Uterus (tissue), 4 donors: ENCODE measurements around the gene DOK3. TPM values are rescaled to one million over a fixed set of nuclear protein-coding genes. Genes with fewer than 3 reads are reported as not detected.

ENCODE experiments used
- DNase-seq, 2 donors: peaks; one replicate each; pipeline ENCODE4 v3.0.0-alpha.2; 2019 to 2020
- H3K27ac ChIP-seq, 2 donors: fragments of 200-600 bp; sonication (generic); 1 replicate in 1 of 2; 2 replicates in 1 of 2; pipeline ENCODE4 v1.5.1; 2016 to 2018
- H3K27me3 ChIP-seq, 2 donors: fragments of 200-600 bp; sonication (generic); one replicate each; pipeline ENCODE4 v1.5.1; 2018 to 2019; ENCODE audit warnings: control low read depth in 1 of 2
- H3K36me3 ChIP-seq, 2 donors: fragments of 200-600 bp; sonication (generic); one replicate each; pipeline ENCODE4 v1.5.1; 2019; ENCODE audit warnings: control low read depth in 1 of 2
- H3K4me1 ChIP-seq, 2 donors: fragments of 200-600 bp; sonication (generic); one replicate each; pipeline ENCODE4 v1.5.1; 2018 to 2019; ENCODE audit warnings: control low read depth in 1 of 2
- H3K4me3 ChIP-seq, 2 donors: fragments of 200-600 bp; sonication (generic); 1 replicate in 1 of 2; 2 replicates in 1 of 2; pipeline ENCODE4 v1.5.1; 2018 to 2019; ENCODE audit warnings: mild to moderate bottlenecking in 1 of 2
- H3K9me3 ChIP-seq, 2 donors: fragments of 200-600 bp; sonication (generic); one replicate each; pipeline ENCODE4 v1.5.1; 2019; ENCODE audit warnings: control low read depth in 1 of 2
- CTCF ChIP-seq, 4 experiments: fragments of 200-600 bp in 2 of 4; fragments of 450-650 bp in 2 of 4; sonication (generic) in 2 of 4; IDR thresholded peaks; one replicate each; pipeline ENCODE4 v1.5.1; 2016 to 2019; ENCODE audit warnings: antibody characterized with exemption in 4 of 4, mild to moderate bottlenecking in 2 of 4, moderate library complexity in 1 of 4
- POLR2A ChIP-seq, 2 donors: fragments of 450-650 bp; IDR thresholded peaks; one replicate each; pipeline ENCODE4 v1.6.1; 2016; ENCODE audit warnings: antibody characterized with exemption in 2 of 2, mild to moderate bottlenecking in 1 of 2, moderate library complexity in 1 of 2
- intact Hi-C: fragments of 100-400 bp; cut with DNase I; formaldehyde crosslinking; loops from one replicate; pipeline ENCODE4 v1.15.1; 2023; ENCODE audit warnings: low total_unique reads
- total RNA-seq, 4 donors: library from RNA; depleted of rRNA in 3 of 4; stranded (reverse); fragments of >200 nt in 3 of 4; gene quantifications; one replicate each; pipeline versions ENCODE4 v1.1.0 to v1.2.4, GENCODE V29; 2014 to 2023
- donor health status: DM: yes; HTN: yes; CAD: no.

DOK3 gene
- total RNA-seq, 4 donors from 2014 or later, result 3.6 to 20.0 (median 7.1) TPM

- H3K4me1 ChIP-seq, result peaks cover 17 to 34% of the 10 kb centered on the region in 2 donors
- peak within 1 kb of the TSS; percentile 97 to 98 for H3K27ac ChIP-seq
- intact Hi-C loops, result no loop called here
- no peaks in the 10 kb centered on the region for H3K36me3 ChIP-seq
- TF ChIP-seq CTCF (IDR thresholded peaks at IDR 0.05) (peak in 3 of 4 experiments; percentile 17 to 35 (median 23)), POLR2A (IDR thresholded peaks at IDR 0.05) (peak; percentile 98)
- no peaks in the 10 kb centered on the region for H3K27me3 ChIP-seq
- DNase-seq, result peak; percentile 96 to 97
- no peaks in the 10 kb centered on the region for H3K9me3 ChIP-seq
- peak within 1 kb of the TSS; percentile 64 to 74 for H3K4me3 ChIP-seq
These were observed 12.2 kb downstream of the DOK3 start, which contains the start of gene PDLIM7 for GRCh38 chr5:177497292-177498012. TSS of gene PDLIM7 (minus strand) at chr5:177497604. CDS start at chr5:177496512, 1,092 bp downstream.

GRCh38 chr5:177496727-177497291 lies 12.8 kb downstream of the DOK3 start:
- intact Hi-C loops, result no loop called here
- peak; percentile 89 to 93 for DNase-seq
- peak overlapping the region; percentile 97 to 98 for H3K27ac ChIP-seq
- H3K9me3 ChIP-seq, result no peaks in the 10 kb centered on the region
- no peaks in the 10 kb centered on the region for H3K27me3 ChIP-seq
- no peaks in the 10 kb centered on the region for H3K36me3 ChIP-seq
- TF ChIP-seq CTCF (IDR thresholded peaks at IDR 0.05) (no peak), POLR2A (IDR thresholded peaks at IDR 0.05) (peak; percentile 75 to 78)
- peaks cover 17 to 41% of the 10 kb centered on the region in 2 donors for H3K4me1 ChIP-seq
- H3K4me3 ChIP-seq, result peak overlapping the region; percentile 64 to 74

GRCh38 chr5:177496070-177496726 lies 13.4 kb downstream of the DOK3 start:
- Histone ChIP-seq H3K27me3 (no peaks in the 10 kb centered on the region), H3K4me1 (peaks cover 17 to 44% of the 10 kb centered on the region in 2 donors), H3K9me3 (no peaks in the 10 kb centered on the region)

DNA sequence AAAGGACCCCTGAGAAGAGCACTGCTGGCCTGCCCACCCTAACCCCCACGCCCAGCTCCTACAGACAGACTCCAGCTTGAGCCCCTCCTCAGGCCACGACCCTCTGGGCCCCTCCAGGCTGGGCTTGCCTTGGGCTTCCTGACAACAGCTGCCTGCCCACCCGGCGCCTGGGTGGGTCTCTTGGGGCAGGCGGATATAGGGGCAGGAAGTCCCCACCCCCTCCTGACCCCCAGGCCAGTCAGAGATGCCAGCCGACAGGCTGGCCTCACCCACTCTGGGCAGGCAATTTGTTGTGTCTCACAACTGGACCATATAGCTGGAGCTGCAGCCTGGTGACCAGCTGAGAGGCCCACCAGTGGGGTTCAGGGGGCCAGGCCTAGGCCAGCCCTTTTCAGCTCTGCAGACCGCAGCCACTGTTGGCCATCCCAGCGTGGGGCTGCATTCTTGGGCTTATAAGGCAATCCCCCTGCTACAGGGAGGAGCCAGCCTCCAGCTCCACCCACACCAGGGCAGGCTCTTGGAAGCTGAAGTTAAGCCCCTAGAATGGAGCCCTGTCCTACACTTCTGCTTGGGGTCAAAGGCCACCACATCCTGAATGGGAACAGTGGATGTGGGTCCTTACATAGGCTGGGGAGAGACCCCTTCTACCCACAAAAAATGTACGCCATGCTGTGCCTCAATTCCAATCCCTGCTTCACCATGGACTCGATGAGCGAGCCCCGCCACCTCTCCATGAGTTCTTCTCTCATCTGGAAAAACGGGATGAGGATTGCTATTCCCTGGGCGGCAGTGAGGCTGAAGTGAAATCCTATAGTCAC lies 14.2 kb downstream of the DOK3 start:
- peak; percentile 59 to 67 for TF ChIP-seq POLR2A (IDR thresholded peaks at IDR 0.05)
- TF ChIP-seq CTCF (IDR thresholded peaks at IDR 0.05), result no peak
- H3K27ac ChIP-seq, result peak overlapping the region; percentile 97 to 98
- no peaks in the 10 kb centered on the region for H3K36me3 ChIP-seq
- H3K9me3 ChIP-seq, result no peaks in the 10 kb centered on the region
- peaks cover 17 to 44% of the 10 kb centered on the region in 2 donors for H3K4me1 ChIP-seq
- intact Hi-C loops, result no loop called here
- no peaks in the 10 kb centered on the region for H3K27me3 ChIP-seq
- peak; percentile 85 to 91 for DNase-seq
- peak overlapping the region; percentile 64 to 74 for H3K4me3 ChIP-seq

More at GRCh38 chr5:177496070-177496726, 13.4 kb downstream of the DOK3 start:
- no peaks in the 10 kb centered on the region for H3K36me3 ChIP-seq
- peak; percentile 50 to 63 for DNase-seq
- intact Hi-C loops, result no loop called here
- no peak for TF ChIP-seq POLR2A (IDR thresholded peaks at IDR 0.05)
- peak in 2 of 4 experiments; percentile 23 to 36 for TF ChIP-seq CTCF (IDR thresholded peaks at IDR 0.05)
- H3K27ac ChIP-seq, result peak overlapping the region; percentile 97 to 98
- H3K4me3 ChIP-seq, result peak overlapping the region; percentile 64 to 74
